ENCODE results near the gene RPS16. TPM values are rescaled to one million over a fixed set of nuclear protein-coding genes. Genes with fewer than 3 reads are reported as not detected.
A peak's percentile ranks its signal among the peaks of the same experiment; 100 is the strongest.
"Not testable (repeated sequence)": the region's sequence is repeated elsewhere in the genome, so short reads cannot be mapped to it uniquely, and the experiment has no call there.

Gene RPS16
- 2,597 and 2,671 TPM in 2 replicates for total RNA-seq

GRCh38 chr19:39435499-39436349, at the start of gene RPS16:
RPS16 (minus strand) TSS chr19:39435949; CDS start chr19:39435895, 54 bp downstream.
- Mint-ChIP-seq H3K27me3 (no peaks in the 10 kb centered on the region), H3K4me1 (peaks cover 45% of the 10 kb centered on the region), H3K9me3 (no peaks in the 10 kb centered on the region), H3K27ac (peak within 1 kb of the TSS; percentile 99), H3K4me3 (peak within 1 kb of the TSS; percentile 91), H3K36me3 (ENCODE audit: low read depth) (peaks cover 42% of the 10 kb centered on the region)
- intact Hi-C loops (cut with micrococcal nuclease) = loop anchor here (1.0 kb wide), 2 partner anchors 10 to 23 kb away; partner anchors contain the start of genes PLEKHG2 and SUPT5H
- peak; percentile 100 for DNase-seq

DNA sequence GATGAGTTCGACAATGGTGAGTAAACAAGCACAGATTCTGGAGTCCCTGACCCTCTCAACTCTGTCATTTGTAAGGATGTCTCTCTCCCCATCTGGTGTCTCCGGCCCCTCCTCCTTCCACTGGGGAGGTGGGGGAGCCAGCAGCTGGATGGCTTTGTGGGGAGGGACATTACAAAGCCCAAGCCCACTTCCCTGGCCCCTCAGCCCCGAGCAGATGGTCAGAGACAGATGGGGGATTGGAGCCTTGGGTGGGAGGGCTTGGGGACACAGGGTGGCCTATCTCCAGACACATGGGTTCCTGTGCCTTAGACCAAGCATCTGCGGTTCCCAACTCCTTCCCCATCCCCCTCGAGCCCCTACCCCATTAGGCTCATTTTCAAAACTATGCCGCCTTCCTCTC, 47.4 kb upstream of the RPS16 start:
- Mint-ChIP-seq H3K36me3 (ENCODE audit: low read depth) (peaks cover 32% of the 10 kb centered on the region), H3K4me3 (peak overlapping the region; percentile 62), H3K9me3 (no peaks in the 10 kb centered on the region), H3K27ac (no peak overlapping the region), H3K4me1 (peaks cover 21% of the 10 kb centered on the region), H3K27me3 (no peaks in the 10 kb centered on the region)
- intact Hi-C loops (cut with micrococcal nuclease) = no loop called here
- no peak for DNase-seq

- H3K4me3 Mint-ChIP-seq = peak overlapping the region; percentile 92
- peaks cover 21% of the 10 kb centered on the region for H3K4me1 Mint-ChIP-seq
- peaks cover 29% of the 10 kb centered on the region for H3K36me3 Mint-ChIP-seq (ENCODE audit: low read depth)
- H3K27ac Mint-ChIP-seq = peak overlapping the region; percentile 94
- DNase-seq = no peak
- H3K27me3 Mint-ChIP-seq = no peaks in the 10 kb centered on the region
- H3K9me3 Mint-ChIP-seq = no peaks in the 10 kb centered on the region
- intact Hi-C loops (cut with micrococcal nuclease) = loop anchor here (2.0 kb wide), 1 partner anchor 21 kb away; no protein-coding TSS in a partner anchor
Measured at GRCh38 chr19:39481676-39482075, 45.9 kb upstream of the RPS16 start.

GRCh38 chr19:39481229-39481545, 45.4 kb upstream of the RPS16 start:
- intact Hi-C loops (cut with micrococcal nuclease) = loop anchor here (2.0 kb wide), 1 partner anchor 22 kb away; no protein-coding TSS in a partner anchor
- DNase-seq = no peak
- peak overlapping the region; percentile 94 for H3K27ac Mint-ChIP-seq
- H3K36me3 Mint-ChIP-seq (ENCODE audit: low read depth) = peaks cover 29% of the 10 kb centered on the region
- H3K9me3 Mint-ChIP-seq = no peaks in the 10 kb centered on the region
- no peaks in the 10 kb centered on the region for H3K27me3 Mint-ChIP-seq
- peaks cover 21% of the 10 kb centered on the region for H3K4me1 Mint-ChIP-seq
- H3K4me3 Mint-ChIP-seq = peak overlapping the region; percentile 92

DNA sequence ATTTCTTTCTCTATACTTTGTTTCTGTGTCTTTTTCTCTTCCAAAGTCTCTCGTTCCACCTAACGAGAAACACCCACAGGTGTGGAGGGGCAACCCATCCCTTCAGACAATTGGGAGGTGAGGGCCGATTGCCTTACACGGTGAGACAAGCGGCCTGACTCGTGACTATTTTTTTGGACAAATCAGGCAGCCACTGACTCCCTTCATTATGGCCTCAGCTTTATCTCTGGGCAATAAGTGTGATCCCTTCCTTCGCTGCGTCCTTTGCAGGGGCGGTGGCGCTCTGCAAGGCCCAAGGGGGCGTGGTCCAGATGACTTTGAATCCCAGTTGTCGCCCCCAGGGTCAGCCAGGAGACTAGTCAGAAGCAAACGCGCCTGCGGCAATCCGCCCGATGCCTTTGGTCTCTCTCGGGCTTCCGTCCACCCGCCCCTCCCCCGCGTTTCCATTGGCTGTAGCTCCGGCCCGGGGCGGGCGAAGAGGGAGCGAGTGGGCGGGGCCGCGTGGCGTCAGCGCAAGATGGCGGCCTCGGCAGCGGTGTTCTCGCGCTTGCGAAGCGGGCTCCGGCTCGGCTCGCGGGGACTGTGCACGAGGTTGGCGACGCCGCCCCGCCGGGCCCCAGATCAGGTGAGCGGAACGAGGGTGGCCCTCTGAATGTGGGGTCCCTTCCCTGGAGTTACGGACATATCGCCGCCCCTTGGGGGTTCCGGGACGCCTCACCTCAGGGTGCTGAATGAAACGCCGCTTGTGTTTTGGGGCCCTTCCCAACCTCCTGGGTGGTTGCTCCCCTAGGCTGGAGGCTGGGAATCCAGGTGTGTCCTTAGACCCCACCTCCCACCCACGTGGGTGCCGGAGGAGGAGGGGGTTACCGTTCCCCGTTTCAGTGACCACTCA, 44.8 kb upstream of the RPS16 start, which contains the start of gene TIMM50:
TSS of gene TIMM50 (plus strand) at position 502 of the 892 bp plus-strand sequence. CDS start at position 518, 16 bp downstream.
- Mint-ChIP-seq H3K36me3 (ENCODE audit: low read depth) (peaks cover 27% of the 10 kb centered on the region), H3K27ac (peak within 1 kb of the TSS; percentile 94)
- DNase-seq = peak; percentile 99

DNA sequence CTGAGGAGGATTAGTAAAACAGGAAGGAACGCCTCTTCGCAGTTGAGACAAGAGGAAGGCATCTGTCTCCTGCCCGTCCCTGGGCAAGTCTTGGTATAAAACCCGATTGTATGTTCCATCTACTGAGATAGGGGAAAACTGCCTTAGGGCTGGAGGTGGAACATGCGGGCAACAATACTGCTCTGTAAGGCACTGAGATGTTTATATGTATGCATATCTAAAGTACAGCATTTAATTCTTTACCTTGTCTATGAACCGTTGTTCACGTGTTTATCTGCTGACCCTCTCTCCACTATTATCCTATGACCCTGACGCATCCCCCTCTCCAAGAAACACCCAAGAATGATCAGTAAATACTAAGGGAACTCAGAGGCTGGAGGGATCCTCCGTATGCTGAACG, 44.2 kb upstream of the RPS16 start:
- intact Hi-C loops (cut with micrococcal nuclease) = loop anchor here (1.0 to 2.0 kb wide), 3 partner anchors 23 to 89 kb away; partner anchors contain the start of genes MED29, PAF1 and SUPT5H
- Mint-ChIP-seq H3K27ac (peak overlapping the region; percentile 94), H3K4me3 (peak overlapping the region; percentile 92), H3K9me3 (no peaks in the 10 kb centered on the region), H3K27me3 (no peaks in the 10 kb centered on the region), H3K36me3 (ENCODE audit: low read depth) (peaks cover 28% of the 10 kb centered on the region), H3K4me1 (peaks cover 21% of the 10 kb centered on the region)
- no peak for DNase-seq

More for the DNA sequence above, 44.8 kb upstream of the RPS16 start, which contains the start of gene TIMM50:
- intact Hi-C loops (cut with micrococcal nuclease) = loop anchor here (1.0 to 2.0 kb wide), 3 partner anchors 22 to 89 kb away; partner anchors contain the start of genes MED29, PAF1 and SUPT5H
- Mint-ChIP-seq H3K4me1 (peaks cover 21% of the 10 kb centered on the region), H3K9me3 (no peaks in the 10 kb centered on the region), H3K4me3 (peak within 1 kb of the TSS; percentile 92), H3K27me3 (no peaks in the 10 kb centered on the region)

GRCh38 chr19:39479319-39479801, 43.6 kb upstream of the RPS16 start:
- intact Hi-C loops (cut with micrococcal nuclease); H3K27me3 Mint-ChIP-seq; DNase-seq; H3K9me3 Mint-ChIP-seq: not testable (repeated sequence)
- Mint-ChIP-seq H3K4me3 (peak overlapping the region; percentile 92), H3K4me1 (peaks cover 21% of the 10 kb centered on the region), H3K36me3 (ENCODE audit: low read depth) (peaks cover 34% of the 10 kb centered on the region), H3K27ac (peak overlapping the region; percentile 94)

- H3K4me1 Mint-ChIP-seq = peaks cover 25% of the 10 kb centered on the region
- intact Hi-C loops (cut with micrococcal nuclease) = no loop called here
- DNase-seq = no peak
- H3K27me3 Mint-ChIP-seq = no peaks in the 10 kb centered on the region
- H3K9me3 Mint-ChIP-seq = no peaks in the 10 kb centered on the region
- no peak overlapping the region for H3K27ac Mint-ChIP-seq
- H3K36me3 Mint-ChIP-seq (ENCODE audit: low read depth) = peaks cover 49% of the 10 kb centered on the region
- no peak overlapping the region for H3K4me3 Mint-ChIP-seq
Measured at GRCh38 chr19:39475748-39476147, 40.0 kb upstream of the RPS16 start.

DNA sequence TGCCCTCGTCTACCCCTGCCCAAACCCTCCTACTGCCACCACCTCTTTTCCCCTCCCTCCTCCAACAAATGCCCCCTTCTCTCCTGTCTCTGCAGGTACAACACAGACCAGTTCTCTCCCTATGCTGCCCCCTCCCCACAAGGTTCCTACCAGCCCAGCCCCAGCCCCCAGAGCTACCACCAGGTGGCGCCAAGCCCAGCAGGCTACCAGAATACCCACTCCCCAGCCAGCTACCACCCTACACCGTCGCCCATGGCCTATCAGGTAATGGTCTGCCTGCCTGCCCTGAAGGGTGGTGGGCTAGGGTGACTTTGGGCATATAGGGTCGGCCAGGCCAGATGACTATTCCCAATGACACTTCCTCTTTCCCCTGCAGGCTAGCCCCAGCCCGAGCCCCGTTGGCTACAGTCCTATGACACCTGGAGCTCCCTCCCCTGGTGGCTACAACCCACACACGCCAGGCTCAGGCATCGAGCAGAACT, 38.4 kb upstream of the RPS16 start:
- Mint-ChIP-seq H3K4me3 (no peak overlapping the region), H3K27ac (no peak overlapping the region), H3K36me3 (ENCODE audit: low read depth) (peaks cover 65% of the 10 kb centered on the region)

GRCh38 chr19:39473443-39473960, 37.8 kb upstream of the RPS16 start:
- Mint-ChIP-seq H3K4me1 (peaks cover 17% of the 10 kb centered on the region), H3K36me3 (ENCODE audit: low read depth) (peaks cover 69% of the 10 kb centered on the region), H3K27ac (no peak overlapping the region), H3K27me3 (no peaks in the 10 kb centered on the region), H3K9me3 (no peaks in the 10 kb centered on the region), H3K4me3 (no peak overlapping the region)
- intact Hi-C loops (cut with micrococcal nuclease) = no loop called here
- no peak for DNase-seq

More for the DNA sequence above, 38.4 kb upstream of the RPS16 start:
- Mint-ChIP-seq H3K9me3 (no peaks in the 10 kb centered on the region), H3K4me1 (peaks cover 17% of the 10 kb centered on the region), H3K27me3 (no peaks in the 10 kb centered on the region)
- peak; percentile 92 for DNase-seq
- intact Hi-C loops (cut with micrococcal nuclease) = loop anchor here (1.0 kb wide), 1 partner anchor 58 kb away; the partner anchor contains the start of gene EID2B

GRCh38 chr19:39472746-39473442, 37.1 kb upstream of the RPS16 start:
- no peak overlapping the region for H3K4me3 Mint-ChIP-seq
- no peak for DNase-seq
- H3K27ac Mint-ChIP-seq = no peak overlapping the region
- intact Hi-C loops (cut with micrococcal nuclease) = no loop called here
- peaks cover 74% of the 10 kb centered on the region for H3K36me3 Mint-ChIP-seq (ENCODE audit: low read depth)
- H3K27me3 Mint-ChIP-seq = no peaks in the 10 kb centered on the region
- H3K4me1 Mint-ChIP-seq = peaks cover 17% of the 10 kb centered on the region
- no peaks in the 10 kb centered on the region for H3K9me3 Mint-ChIP-seq

DNA sequence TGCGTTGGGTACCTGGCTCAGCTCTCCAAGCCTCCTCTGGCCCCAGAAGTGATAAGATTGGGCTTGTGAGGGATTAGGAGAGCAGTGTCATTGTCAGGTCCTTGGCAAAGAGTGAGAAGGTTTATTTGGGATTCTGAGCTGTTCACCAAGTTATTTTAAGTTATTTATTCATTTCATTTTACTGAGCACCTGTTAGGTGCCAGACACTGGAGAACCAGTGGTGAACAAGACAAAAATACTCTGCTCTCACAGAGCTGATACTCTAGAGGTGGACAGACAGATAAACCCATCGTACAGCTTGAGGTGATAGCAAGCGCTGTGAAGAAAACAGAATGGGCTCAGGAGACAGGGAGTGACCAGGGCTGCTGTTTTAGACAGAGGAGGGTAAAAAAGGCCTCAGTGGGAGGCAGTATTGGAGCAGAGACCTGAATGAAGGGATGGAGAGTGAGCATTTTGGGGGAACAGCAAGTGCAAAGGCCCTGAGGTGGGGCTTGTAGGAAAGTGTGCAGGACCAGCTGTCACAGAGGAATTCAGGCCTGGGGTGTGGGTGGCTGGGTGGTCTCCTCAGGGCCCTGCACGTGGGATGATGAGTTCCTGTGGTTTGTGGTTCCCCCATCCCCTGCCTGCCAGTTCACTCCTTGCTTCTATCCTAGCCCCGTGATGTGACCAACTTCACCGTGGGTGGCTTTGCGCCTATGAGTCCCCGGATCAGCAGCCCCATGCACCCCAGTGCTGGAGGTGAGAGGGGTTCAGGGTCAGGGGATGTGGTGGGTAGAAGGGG, 36.2 kb upstream of the RPS16 start:
- Mint-ChIP-seq H3K9me3 (no peaks in the 10 kb centered on the region), H3K4me1 (peaks cover 17% of the 10 kb centered on the region), H3K4me3 (no peak overlapping the region), H3K27ac (peak overlapping the region; percentile 48), H3K27me3 (no peaks in the 10 kb centered on the region), H3K36me3 (ENCODE audit: low read depth) (peaks cover 79% of the 10 kb centered on the region)
- DNase-seq = no peak
- intact Hi-C loops (cut with micrococcal nuclease) = no loop called here

Data from activated CD4-positive, alpha-beta T cell treated with anti-CD3 and anti-CD28 coated beads, Interleukin-2, amount 10 ng/mL, durations not matched to agents 24 days and 14 days (primary cell).